Measurements from ENCODE around the gene KCNA10.

GRCh38 chr1:110559157-110559556 is 40.2 kb upstream of the KCNA10 start:
- no peak for TF ChIP-seq EZH2 (IDR thresholded peaks at IDR 0.05; ENCODE audit: low read length, unreplicated experiment)
- TF ChIP-seq CTCF (conservative IDR thresholded peaks at IDR 0.05; ENCODE audit: low read depth, low read length): no peak
- no peak for TF ChIP-seq EZH2phosphoT487 (IDR thresholded peaks at IDR 0.05; ENCODE audit: borderline replicate concordance, low read length)
